GM18499 (cell line): Measurements from ENCODE around the gene C2orf92.

Source experiments
- ATAC-seq: cut with Tn5 transposase; IDR thresholded peaks from one replicate; pipeline ENCODE4 v1.9.1; 2021; ENCODE audit warnings: moderate number of reproducible peaks; ENCODE audit not compliant: insufficient read depth, unreplicated experiment

Gene C2orf92

GRCh38 chr2:97726261-97727064 is 57.0 kb downstream of the C2orf92 start:
- ATAC-seq, result no peak

- no peak for ATAC-seq
Measured at GRCh38 chr2:97727296-97727695, 57.8 kb downstream of the C2orf92 start.

GRCh38 chr2:97728091-97728731 is 58.7 kb downstream of the C2orf92 start:
- no peak for ATAC-seq

- ATAC-seq, result no peak
Measured at GRCh38 chr2:97730245-97730644, 60.7 kb downstream of the C2orf92 start.

- no peak for ATAC-seq
Measured at GRCh38 chr2:97731274-97732020, 61.9 kb downstream of the C2orf92 start.

- ATAC-seq, result no peak
Measured at GRCh38 chr2:97732436-97733340, 63.2 kb downstream of the C2orf92 start.

- ATAC-seq, result no peak
Measured at GRCh38 chr2:97733341-97734035, 64.0 kb downstream of the C2orf92 start.

GRCh38 chr2:97734061-97735051 is 64.8 kb downstream of the C2orf92 start:
- ATAC-seq, result no peak

- no peak for ATAC-seq
Measured at GRCh38 chr2:97735161-97735561, 65.6 kb downstream of the C2orf92 start.

GRCh38 chr2:97736185-97736584 is 66.7 kb downstream of the C2orf92 start:
- ATAC-seq, result no peak

- ATAC-seq, result no peak
Measured at GRCh38 chr2:97736608-97737330, 67.3 kb downstream of the C2orf92 start.

- ATAC-seq, result no peak
Measured at GRCh38 chr2:97737421-97738178, 68.1 kb downstream of the C2orf92 start.

GRCh38 chr2:97738179-97739019 is 68.9 kb downstream of the C2orf92 start:
- no peak for ATAC-seq

GRCh38 chr2:97739020-97739892 is 69.7 kb downstream of the C2orf92 start:
- ATAC-seq, result no peak

- ATAC-seq, result no peak
Measured at GRCh38 chr2:97739893-97740245, 70.4 kb downstream of the C2orf92 start.
